ENCODE measurements around the gene DERL3. TPM values are rescaled to one million over a fixed set of nuclear protein-coding genes. Genes with fewer than 3 reads are reported as not detected.

The DERL3 gene
- total and polyA plus RNA-seq, 2 of the 13 experiments (the other 11 are each of a cell fraction or from before 2014, with no cell fraction given) = not detected

DNA sequence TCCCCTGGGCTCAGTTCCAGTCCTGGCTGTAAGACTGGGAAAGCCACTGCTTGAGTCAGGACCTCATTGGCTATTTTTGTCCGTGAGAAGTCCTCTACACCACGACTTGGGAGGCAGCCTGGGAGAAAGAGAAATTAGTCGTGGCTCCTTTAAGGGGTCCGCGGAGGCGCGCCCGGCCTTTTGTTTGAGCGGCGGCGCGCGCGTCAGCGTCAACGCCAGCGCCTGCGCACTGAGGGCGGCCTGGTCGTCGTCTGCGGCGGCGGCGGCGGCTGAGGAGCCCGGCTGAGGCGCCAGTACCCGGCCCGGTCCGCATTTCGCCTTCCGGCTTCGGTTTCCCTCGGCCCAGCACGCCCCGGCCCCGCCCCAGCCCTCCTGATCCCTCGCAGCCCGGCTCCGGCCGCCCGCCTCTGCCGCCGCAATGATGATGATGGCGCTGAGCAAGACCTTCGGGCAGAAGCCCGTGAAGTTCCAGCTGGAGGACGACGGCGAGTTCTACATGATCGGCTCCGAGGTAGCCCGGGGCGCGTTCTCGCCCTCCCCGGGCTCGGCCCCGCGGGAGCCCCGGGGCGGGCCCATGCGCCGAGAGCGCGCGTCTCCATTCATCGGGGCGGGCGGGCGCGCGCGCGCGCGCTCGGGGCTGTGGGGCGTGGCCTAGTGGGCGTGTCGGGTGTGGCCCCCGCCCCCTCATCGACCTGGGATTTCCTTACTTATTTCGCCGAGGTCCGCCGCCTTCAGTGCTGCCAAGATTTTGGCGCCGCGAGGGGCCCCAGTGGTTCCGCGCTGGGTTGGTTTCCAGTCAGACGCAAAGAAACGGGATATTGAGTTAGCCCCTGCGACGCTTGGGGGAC is 51.8 kb downstream of the DERL3 start, which contains the start of gene SMARCB1 (continued):
- TF ChIP-seq, protein P1, sequence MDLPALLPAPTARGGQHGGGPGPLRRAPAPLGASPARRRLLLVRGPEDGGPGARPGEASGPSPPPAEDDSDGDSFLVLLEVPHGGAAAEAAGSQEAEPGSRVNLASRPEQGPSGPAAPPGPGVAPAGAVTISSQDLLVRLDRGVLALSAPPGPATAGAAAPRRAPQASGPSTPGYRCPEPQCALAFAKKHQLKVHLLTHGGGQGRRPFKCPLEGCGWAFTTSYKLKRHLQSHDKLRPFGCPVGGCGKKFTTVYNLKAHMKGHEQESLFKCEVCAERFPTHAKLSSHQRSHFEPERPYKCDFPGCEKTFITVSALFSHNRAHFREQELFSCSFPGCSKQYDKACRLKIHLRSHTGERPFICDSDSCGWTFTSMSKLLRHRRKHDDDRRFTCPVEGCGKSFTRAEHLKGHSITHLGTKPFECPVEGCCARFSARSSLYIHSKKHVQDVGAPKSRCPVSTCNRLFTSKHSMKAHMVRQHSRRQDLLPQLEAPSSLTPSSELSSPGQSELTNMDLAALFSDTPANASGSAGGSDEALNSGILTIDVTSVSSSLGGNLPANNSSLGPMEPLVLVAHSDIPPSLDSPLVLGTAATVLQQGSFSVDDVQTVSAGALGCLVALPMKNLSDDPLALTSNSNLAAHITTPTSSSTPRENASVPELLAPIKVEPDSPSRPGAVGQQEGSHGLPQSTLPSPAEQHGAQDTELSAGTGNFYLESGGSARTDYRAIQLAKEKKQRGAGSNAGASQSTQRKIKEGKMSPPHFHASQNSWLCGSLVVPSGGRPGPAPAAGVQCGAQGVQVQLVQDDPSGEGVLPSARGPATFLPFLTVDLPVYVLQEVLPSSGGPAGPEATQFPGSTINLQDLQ (CRISPR knock-in tag; IDR thresholded peaks at IDR 0.05) = no peak
- TF ChIP-seq, protein P2, sequence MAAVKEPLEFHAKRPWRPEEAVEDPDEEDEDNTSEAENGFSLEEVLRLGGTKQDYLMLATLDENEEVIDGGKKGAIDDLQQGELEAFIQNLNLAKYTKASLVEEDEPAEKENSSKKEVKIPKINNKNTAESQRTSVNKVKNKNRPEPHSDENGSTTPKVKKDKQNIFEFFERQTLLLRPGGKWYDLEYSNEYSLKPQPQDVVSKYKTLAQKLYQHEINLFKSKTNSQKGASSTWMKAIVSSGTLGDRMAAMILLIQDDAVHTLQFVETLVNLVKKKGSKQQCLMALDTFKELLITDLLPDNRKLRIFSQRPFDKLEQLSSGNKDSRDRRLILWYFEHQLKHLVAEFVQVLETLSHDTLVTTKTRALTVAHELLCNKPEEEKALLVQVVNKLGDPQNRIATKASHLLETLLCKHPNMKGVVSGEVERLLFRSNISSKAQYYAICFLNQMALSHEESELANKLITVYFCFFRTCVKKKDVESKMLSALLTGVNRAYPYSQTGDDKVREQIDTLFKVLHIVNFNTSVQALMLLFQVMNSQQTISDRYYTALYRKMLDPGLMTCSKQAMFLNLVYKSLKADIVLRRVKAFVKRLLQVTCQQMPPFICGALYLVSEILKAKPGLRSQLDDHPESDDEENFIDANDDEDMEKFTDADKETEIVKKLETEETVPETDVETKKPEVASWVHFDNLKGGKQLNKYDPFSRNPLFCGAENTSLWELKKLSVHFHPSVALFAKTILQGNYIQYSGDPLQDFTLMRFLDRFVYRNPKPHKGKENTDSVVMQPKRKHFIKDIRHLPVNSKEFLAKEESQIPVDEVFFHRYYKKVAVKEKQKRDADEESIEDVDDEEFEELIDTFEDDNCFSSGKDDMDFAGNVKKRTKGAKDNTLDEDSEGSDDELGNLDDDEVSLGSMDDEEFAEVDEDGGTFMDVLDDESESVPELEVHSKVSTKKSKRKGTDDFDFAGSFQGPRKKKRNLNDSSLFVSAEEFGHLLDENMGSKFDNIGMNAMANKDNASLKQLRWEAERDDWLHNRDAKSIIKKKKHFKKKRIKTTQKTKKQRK (IDR thresholded peaks at IDR 0.05; ENCODE audit: low read length) = no peak
- TF ChIP-seq, protein P3, sequence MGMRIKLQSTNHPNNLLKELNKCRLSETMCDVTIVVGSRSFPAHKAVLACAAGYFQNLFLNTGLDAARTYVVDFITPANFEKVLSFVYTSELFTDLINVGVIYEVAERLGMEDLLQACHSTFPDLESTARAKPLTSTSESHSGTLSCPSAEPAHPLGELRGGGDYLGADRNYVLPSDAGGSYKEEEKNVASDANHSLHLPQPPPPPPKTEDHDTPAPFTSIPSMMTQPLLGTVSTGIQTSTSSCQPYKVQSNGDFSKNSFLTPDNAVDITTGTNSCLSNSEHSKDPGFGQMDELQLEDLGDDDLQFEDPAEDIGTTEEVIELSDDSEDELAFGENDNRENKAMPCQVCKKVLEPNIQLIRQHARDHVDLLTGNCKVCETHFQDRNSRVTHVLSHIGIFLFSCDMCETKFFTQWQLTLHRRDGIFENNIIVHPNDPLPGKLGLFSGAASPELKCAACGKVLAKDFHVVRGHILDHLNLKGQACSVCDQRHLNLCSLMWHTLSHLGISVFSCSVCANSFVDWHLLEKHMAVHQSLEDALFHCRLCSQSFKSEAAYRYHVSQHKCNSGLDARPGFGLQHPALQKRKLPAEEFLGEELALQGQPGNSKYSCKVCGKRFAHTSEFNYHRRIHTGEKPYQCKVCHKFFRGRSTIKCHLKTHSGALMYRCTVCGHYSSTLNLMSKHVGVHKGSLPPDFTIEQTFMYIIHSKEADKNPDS (CRISPR knock-in tag; IDR thresholded peaks at IDR 0.05) = no peak
- TF ChIP-seq PITX1 (CRISPR knock-in tag; IDR thresholded peaks at IDR 0.05) (0 out of 2 replicates have a peak, but pooled peaks have one; percentile 24), ZNF382 (CRISPR knock-in tag; IDR thresholded peaks at IDR 0.05; ENCODE audit: borderline replicate concordance) (no peak), ZNF558 (CRISPR knock-in tag; IDR thresholded peaks at IDR 0.05; ENCODE audit: borderline replicate concordance) (no peak), MLLT10 (CRISPR knock-in tag; IDR thresholded peaks at IDR 0.05) (no peak), ZNF570 (CRISPR knock-in tag; IDR thresholded peaks at IDR 0.05; ENCODE audit: borderline replicate concordance) (no peak; the same call in 1 of the 2 replicates), ZNF879 (CRISPR knock-in tag; IDR thresholded peaks at IDR 0.05) (no peak), KLF11 (CRISPR knock-in tag; IDR thresholded peaks at IDR 0.05) (no peak), FOXM1 (CRISPR knock-in tag; IDR thresholded peaks at IDR 0.05) (no peak)
- TF ChIP-seq, protein P4, sequence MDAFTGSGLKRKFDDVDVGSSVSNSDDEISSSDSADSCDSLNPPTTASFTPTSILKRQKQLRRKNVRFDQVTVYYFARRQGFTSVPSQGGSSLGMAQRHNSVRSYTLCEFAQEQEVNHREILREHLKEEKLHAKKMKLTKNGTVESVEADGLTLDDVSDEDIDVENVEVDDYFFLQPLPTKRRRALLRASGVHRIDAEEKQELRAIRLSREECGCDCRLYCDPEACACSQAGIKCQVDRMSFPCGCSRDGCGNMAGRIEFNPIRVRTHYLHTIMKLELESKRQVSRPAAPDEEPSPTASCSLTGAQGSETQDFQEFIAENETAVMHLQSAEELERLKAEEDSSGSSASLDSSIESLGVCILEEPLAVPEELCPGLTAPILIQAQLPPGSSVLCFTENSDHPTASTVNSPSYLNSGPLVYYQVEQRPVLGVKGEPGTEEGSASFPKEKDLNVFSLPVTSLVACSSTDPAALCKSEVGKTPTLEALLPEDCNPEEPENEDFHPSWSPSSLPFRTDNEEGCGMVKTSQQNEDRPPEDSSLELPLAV (CRISPR knock-in tag; conservative IDR thresholded peaks at IDR 0.05; ENCODE audit: low read depth) = no peak
- TF ChIP-seq, protein P5, sequence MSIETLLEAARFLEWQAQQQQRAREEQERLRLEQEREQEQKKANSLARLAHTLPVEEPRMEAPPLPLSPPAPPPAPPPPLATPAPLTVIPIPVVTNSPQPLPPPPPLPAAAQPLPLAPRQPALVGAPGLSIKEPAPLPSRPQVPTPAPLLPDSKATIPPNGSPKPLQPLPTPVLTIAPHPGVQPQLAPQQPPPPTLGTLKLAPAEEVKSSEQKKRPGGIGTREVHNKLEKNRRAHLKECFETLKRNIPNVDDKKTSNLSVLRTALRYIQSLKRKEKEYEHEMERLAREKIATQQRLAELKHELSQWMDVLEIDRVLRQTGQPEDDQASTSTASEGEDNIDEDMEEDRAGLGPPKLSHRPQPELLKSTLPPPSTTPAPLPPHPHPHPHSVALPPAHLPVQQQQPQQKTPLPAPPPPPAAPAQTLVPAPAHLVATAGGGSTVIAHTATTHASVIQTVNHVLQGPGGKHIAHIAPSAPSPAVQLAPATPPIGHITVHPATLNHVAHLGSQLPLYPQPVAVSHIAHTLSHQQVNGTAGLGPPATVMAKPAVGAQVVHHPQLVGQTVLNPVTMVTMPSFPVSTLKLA (IDR thresholded peaks at IDR 0.05) = no peak
- TF ChIP-seq, protein P6, sequence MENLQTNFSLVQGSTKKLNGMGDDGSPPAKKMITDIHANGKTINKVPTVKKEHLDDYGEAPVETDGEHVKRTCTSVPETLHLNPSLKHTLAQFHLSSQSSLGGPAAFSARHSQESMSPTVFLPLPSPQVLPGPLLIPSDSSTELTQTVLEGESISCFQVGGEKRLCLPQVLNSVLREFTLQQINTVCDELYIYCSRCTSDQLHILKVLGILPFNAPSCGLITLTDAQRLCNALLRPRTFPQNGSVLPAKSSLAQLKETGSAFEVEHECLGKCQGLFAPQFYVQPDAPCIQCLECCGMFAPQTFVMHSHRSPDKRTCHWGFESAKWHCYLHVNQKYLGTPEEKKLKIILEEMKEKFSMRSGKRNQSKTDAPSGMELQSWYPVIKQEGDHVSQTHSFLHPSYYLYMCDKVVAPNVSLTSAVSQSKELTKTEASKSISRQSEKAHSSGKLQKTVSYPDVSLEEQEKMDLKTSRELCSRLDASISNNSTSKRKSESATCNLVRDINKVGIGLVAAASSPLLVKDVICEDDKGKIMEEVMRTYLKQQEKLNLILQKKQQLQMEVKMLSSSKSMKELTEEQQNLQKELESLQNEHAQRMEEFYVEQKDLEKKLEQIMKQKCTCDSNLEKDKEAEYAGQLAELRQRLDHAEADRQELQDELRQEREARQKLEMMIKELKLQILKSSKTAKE (CRISPR knock-in tag; IDR thresholded peaks at IDR 0.05; ENCODE audit: borderline replicate concordance) = no peak
